ENCODE results near the gene SEMA3G. TPM values are rescaled to one million over a fixed set of nuclear protein-coding genes. Genes with fewer than 3 reads are reported as not detected.
A peak's percentile ranks its signal among the peaks of the same experiment; 100 is the strongest.

The SEMA3G gene
- total RNA-seq, 2 donors from 2014 or later, result 2.4 to 2.6 TPM

- intact Hi-C loops (cut with DNase I), result no loop called here
- Histone ChIP-seq H3K4me1 (peaks cover 5% of the 10 kb centered on the region), H3K4me3 (no peak overlapping the region), H3K27me3 (no peaks in the 10 kb centered on the region), H3K27ac (no peak overlapping the region), H3K9me3 (no peaks in the 10 kb centered on the region), H3K36me3 (no peaks in the 10 kb centered on the region), H3K9ac (ENCODE audit: low read depth in 2 of 2, low read length in 2 of 2) (no peak overlapping the region)
- DNase-seq, result no peak
- TF ChIP-seq CTCF (IDR thresholded peaks at IDR 0.05), result no peak
Observed at GRCh38 chr3:52450489-52451236, 5.8 kb upstream of the SEMA3G start.

- intact Hi-C loops (cut with DNase I), result loop anchor here (2.0 to 5.0 kb wide), 2 partner anchors 19 to 215 kb away; no protein-coding TSS in a partner anchor
- no peak overlapping the region for H3K27ac ChIP-seq
- no peaks in the 10 kb centered on the region for H3K4me1 ChIP-seq
- TF ChIP-seq CTCF (IDR thresholded peaks at IDR 0.05), result no peak
- H3K9me3 ChIP-seq, result no peaks in the 10 kb centered on the region
- no peak overlapping the region for H3K9ac ChIP-seq (ENCODE audit: low read depth in 2 of 2, low read length in 2 of 2)
- no peaks in the 10 kb centered on the region for H3K27me3 ChIP-seq
- H3K36me3 ChIP-seq, result no peaks in the 10 kb centered on the region
- DNase-seq, result no peak
- H3K4me3 ChIP-seq, result no peak overlapping the region
Observed at GRCh38 chr3:52447512-52448355, 2.8 kb upstream of the SEMA3G start.

- Histone ChIP-seq H3K4me3 (no peak overlapping the region), H3K9me3 (no peaks in the 10 kb centered on the region), H3K4me1 (no peaks in the 10 kb centered on the region), H3K27ac (no peak overlapping the region), H3K27me3 (no peaks in the 10 kb centered on the region), H3K9ac (ENCODE audit: low read depth in 2 of 2, low read length in 2 of 2) (peak overlapping the region in 1 of 2 donors; percentile 5), H3K36me3 (no peaks in the 10 kb centered on the region)
- DNase-seq, result peak; percentile 69
- peak; percentile 100 for TF ChIP-seq CTCF (IDR thresholded peaks at IDR 0.05)
- intact Hi-C loops (cut with DNase I), result loop anchor here (2.0 to 5.0 kb wide), 2 partner anchors 18 to 215 kb away; no protein-coding TSS in a partner anchor
Observed at GRCh38 chr3:52446631-52447511, 2.0 kb upstream of the SEMA3G start.

GRCh38 chr3:52446042-52446441, 1.1 kb upstream of the SEMA3G start:
- Histone ChIP-seq H3K4me1 (no peaks in the 10 kb centered on the region), H3K9ac (ENCODE audit: low read depth in 2 of 2, low read length in 2 of 2) (no peak overlapping the region), H3K4me3 (no peak overlapping the region), H3K9me3 (no peaks in the 10 kb centered on the region), H3K36me3 (no peaks in the 10 kb centered on the region), H3K27ac (no peak overlapping the region), H3K27me3 (no peaks in the 10 kb centered on the region)
- intact Hi-C loops (cut with DNase I), result loop anchor here (2.0 to 5.0 kb wide), 2 partner anchors 17 to 214 kb away; no protein-coding TSS in a partner anchor
- TF ChIP-seq CTCF (IDR thresholded peaks at IDR 0.05), result no peak
- DNase-seq, result no peak
